Raji (cell line): Measurements from ENCODE around the gene TRDN.

Experiments
- POLR2A ChIP-seq: IDR thresholded peaks from 2 replicates; pipeline ENCODE4 v1.6.1; 2011; ENCODE audit warnings: low read depth, low read length, control low read depth; ENCODE audit not compliant: insufficient read depth

TRDN gene

GRCh38 chr6:123404975-123405374 lies 231.8 kb downstream of the TRDN start:
- no peak for TF ChIP-seq POLR2A

DNA sequence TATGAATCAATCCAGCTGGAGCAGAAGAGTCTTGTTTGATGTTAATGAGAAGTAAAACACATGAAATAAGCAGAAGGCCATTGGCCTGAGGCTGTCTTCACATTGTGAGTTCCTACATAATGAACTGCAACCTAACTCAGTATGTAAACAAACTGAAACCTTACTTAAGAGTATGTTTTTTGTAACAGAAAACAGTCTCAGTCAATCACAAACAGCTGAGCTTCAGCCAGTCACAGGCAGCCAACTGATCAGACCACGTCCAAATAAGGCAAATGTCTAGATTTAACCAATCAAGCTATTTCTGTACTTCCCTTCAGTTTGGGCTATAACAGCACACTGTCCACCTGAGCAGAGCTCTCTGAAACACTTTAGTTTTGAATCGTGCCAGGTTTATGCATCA lies 234.7 kb downstream of the TRDN start:
- no peak for TF ChIP-seq POLR2A

GRCh38 chr6:123398072-123398471 lies 238.7 kb downstream of the TRDN start:
- TF ChIP-seq POLR2A = no peak

DNA sequence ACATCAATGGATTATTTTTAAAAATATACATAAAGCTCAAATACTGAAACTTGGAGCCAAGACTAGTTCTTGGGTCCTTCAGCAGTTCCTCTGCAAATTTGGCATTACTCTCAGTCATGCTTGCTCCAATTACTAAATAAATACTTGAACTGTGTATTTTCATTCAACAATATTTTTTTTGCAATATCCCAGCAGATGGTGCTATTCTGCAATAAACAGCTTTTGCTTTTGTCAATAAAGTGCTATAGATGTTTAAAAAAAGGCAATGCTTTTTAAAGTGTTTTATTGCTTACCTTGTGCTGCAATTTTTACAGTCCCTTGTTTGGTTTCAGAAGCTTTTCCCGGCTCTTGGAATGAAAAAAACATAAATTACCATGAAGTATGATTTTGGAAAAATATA lies 243.4 kb downstream of the TRDN start:
- no peak for TF ChIP-seq POLR2A

- no peak for TF ChIP-seq POLR2A
Measured at GRCh38 chr6:123383718-123384117, 253.0 kb downstream of the TRDN start.

GRCh38 chr6:123380257-123380656 lies 256.5 kb downstream of the TRDN start:
- no peak for TF ChIP-seq POLR2A

DNA sequence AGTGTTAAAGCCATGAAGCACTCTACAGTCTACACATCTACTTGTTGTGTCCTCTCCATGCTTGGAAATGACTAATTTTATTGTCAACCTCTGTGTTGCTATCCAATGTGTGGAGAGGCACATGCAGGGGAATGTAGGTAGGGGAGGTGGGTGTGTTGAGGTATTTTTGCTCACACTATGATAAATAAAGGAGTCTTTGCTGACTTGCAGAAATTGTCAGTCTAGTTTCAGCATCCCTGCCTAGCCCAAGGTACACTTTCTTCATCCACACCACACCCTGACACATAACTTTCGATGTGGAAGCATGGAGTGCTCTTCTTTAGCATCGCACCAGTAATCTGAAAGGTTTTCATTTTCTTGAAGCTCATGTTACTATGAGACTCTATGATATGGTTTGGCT lies 264.0 kb downstream of the TRDN start:
- TF ChIP-seq POLR2A = no peak

GRCh38 chr6:123363912-123364311 lies 272.8 kb downstream of the TRDN start:
- no peak for TF ChIP-seq POLR2A

GRCh38 chr6:123360359-123360758 lies 276.4 kb downstream of the TRDN start:
- no peak for TF ChIP-seq POLR2A

GRCh38 chr6:123352705-123353104 lies 284.0 kb downstream of the TRDN start:
- TF ChIP-seq POLR2A = no peak

DNA sequence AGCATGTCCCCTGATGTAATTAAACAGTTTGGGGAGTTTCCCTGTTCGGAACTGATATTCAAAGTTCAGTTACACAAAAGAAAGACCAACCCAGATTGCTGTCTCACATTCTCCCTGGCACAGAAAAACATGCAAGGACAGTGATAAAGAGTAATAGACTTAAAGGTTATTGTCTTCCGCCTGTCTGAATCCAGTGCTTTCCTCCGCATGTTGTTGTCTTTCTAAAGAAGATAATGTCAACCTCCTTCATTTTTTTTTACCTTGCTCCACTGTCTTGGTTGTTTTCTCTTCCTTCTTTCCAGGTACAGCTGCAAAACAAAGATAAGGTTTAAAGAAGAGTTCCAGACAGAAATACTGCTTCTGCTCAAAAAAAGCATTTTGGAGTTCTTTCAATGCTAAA lies 284.5 kb downstream of the TRDN start:
- no peak for TF ChIP-seq POLR2A

GRCh38 chr6:123343836-123344235 lies 292.9 kb downstream of the TRDN start:
- TF ChIP-seq POLR2A = no peak

GRCh38 chr6:123338394-123338793 lies 298.4 kb downstream of the TRDN start:
- no peak for TF ChIP-seq POLR2A

DNA sequence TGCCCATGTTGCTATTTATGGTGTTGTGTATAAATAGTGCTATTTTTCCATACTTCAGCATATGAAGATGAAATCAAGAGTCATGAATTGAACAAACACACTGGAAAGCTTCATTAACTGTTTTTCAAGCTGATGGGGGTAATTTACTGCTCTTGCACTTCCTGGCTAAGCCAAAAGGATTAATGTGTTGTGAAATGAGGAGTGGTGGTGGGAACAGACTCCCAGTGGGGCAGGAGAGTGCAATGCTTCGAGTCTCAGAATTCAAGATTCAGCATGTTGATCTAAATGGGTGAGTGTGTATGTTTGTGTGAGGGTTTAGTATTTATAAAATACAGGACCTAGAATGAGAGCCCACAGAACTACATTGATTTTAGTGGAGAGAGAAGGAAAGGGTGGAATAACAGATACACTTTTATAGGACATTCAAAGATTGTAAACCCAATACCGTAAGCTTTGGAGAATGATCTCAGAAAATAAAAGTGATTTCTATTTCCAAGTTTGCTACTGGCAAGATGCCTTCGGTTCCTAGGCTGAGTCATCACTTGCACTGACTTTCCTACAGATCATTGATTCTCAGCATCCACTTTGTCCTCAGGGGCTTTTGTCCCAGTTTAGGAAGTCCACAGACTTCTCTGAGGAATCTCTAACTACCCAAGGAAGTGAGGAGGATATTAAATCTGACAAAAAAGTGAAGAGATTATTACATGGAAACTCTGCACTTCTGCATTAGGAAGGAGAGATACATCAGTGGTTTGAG lies 303.6 kb downstream of the TRDN start:
- no peak for TF ChIP-seq POLR2A

DNA sequence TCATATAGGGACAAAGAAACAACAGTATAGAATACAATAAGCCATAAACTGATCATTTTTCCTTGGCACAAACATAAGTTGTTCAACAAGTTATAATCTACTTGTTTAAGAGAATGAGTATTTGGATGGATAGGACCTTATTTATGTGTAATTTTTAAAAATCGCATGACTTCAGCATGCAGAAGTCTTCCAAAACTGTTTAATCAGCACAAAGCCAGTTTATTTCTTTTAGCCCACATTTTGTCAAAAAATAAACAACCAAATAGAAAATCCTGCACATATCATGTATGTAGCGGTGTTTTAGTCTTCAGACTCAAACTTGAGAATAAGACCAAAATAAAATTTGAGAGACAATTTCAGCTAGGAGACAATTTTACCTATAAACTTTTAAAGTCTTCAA lies 304.7 kb downstream of the TRDN start:
- TF ChIP-seq POLR2A = no peak

DNA sequence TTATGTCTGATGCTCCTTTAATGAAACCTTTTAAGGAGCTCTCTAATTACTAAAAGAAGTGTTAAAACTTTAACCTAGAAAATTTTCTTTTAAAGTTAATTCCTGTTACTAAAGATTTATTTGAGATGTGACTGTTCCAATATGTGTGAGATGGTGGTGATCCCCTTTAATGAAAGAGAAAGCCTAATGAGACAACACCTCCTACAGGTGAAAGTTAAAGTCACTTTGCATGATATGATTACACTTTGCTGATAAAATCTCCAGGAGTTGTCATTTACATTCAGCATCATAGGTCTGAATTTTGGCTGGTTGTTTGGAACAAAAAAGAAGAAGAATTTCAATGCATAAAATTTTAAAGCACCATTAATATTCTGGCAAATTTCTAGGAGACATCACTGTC lies 307.4 kb downstream of the TRDN start:
- TF ChIP-seq POLR2A = no peak
